Activated T-helper 1 cell treated with anti-CD3 and anti-CD28 coated beads, Interleukin-12 subunit alpha, Interleukin-12 subunit beta, Interleukin-2, Interleukin-4 antibody, amounts not matched to agents 30 ng/mL and 10 ng/mL and 1 ng/mL, durations not matched to agents 14 hours and 24 hours and 36 hours (primary cell): ENCODE measurements around the gene POFUT2. TPM values are rescaled to one million over a fixed set of nuclear protein-coding genes. Genes with fewer than 3 reads are reported as not detected.

ENCODE experiments used
- DNase-seq: peaks from one replicate; pipeline ENCODE4 v3.0.0; 2021; ENCODE audit warnings: low spot score
- H3K27ac Mint-ChIP-seq: one replicate; pipeline ENCODE4 v1.8.0; 2021; ENCODE audit warnings: mild to moderate bottlenecking, mixed read lengths
- H3K27me3 Mint-ChIP-seq: one replicate; pipeline ENCODE4 v1.8.0; 2022; ENCODE audit warnings: mild to moderate bottlenecking, moderate library complexity, mixed read lengths; ENCODE audit not compliant: insufficient read depth
- H3K36me3 Mint-ChIP-seq: one replicate; pipeline ENCODE4 v1.8.0; 2021; ENCODE audit warnings: low read depth, mixed read lengths
- H3K4me1 Mint-ChIP-seq: one replicate; pipeline ENCODE4 v1.8.0; 2021; ENCODE audit warnings: low read depth, mixed read lengths
- H3K4me3 Mint-ChIP-seq: one replicate; pipeline ENCODE4 v1.8.0; 2021; ENCODE audit warnings: mild to moderate bottlenecking, moderate library complexity, mixed read lengths
- H3K9me3 Mint-ChIP-seq: one replicate; pipeline ENCODE4 v1.8.0; 2021; ENCODE audit warnings: mixed read lengths
- intact Hi-C: fragments of 100-400 bp; cut with micrococcal nuclease; formaldehyde crosslinking; loops from one replicate; pipeline ENCODE4 v1.15.1; 2024
- total RNA-seq: library from RNA; stranded (reverse); gene quantifications from 2 replicates; pipeline ENCODE4 v1.2.3, GENCODE V29; 2022

Gene POFUT2
- total RNA-seq, 1 donor from 2014 or later: 14.3 TPM

- intact Hi-C loops: loop anchor here (2.0 to 5.0 kb wide), 3 partner anchors 134 to 470 kb away; partner anchors contain the start of gene SUMO3
- Mint-ChIP-seq H3K27ac (peak overlapping the region; percentile 29), H3K4me3 (peak overlapping the region; percentile 47), H3K4me1 (peaks cover 16% of the 10 kb centered on the region), H3K27me3 (peaks cover 12% of the 10 kb centered on the region), H3K36me3 (peaks cover 16% of the 10 kb centered on the region), H3K9me3 (no peaks in the 10 kb centered on the region)
- DNase-seq: no peak
Measured at GRCh38 chr21:45286671-45287437, 841 bp downstream of the POFUT2 start.

DNA sequence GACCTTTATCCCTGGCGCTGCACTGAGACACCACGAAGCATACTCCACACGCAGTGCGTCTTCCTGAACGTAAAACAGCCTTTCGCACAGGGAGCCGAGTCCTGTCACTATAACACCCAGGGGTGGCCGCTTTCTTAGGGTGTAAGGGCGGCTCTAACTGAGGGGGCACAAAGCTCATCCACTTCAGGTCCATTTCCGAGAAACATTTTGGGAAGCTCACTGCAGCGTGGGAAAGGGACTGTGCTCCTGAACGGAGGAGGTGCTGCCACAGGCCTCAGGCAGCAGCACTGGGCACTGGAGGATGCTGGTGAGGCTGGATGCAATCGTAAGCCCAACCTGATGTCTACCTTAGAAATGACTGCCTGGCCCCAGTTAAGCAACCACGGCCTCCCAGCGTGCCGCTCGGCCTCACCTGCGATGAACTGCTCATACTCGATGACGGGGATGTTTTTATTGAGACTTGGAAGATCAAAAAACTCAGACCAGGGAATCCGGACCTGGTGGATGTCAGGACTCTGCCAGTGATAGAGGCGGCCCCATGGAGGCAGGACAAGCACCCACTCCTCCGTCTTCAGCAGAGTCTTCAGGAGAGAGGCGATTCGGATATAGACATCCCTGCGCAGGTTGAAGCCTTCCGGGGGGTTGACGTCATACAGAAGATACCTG lies 2.3 kb downstream of the POFUT2 start:
- H3K27ac Mint-ChIP-seq: peak overlapping the region; percentile 35
- no peak for DNase-seq
- H3K27me3 Mint-ChIP-seq: peaks cover 12% of the 10 kb centered on the region
- intact Hi-C loops: loop anchor here (5.0 kb wide), 2 partner anchors 307 to 468 kb away; partner anchors contain the start of gene SUMO3
- peaks cover 16% of the 10 kb centered on the region for H3K4me1 Mint-ChIP-seq
- peaks cover 18% of the 10 kb centered on the region for H3K36me3 Mint-ChIP-seq
- no peaks in the 10 kb centered on the region for H3K9me3 Mint-ChIP-seq
- H3K4me3 Mint-ChIP-seq: peak overlapping the region; percentile 74

DNA sequence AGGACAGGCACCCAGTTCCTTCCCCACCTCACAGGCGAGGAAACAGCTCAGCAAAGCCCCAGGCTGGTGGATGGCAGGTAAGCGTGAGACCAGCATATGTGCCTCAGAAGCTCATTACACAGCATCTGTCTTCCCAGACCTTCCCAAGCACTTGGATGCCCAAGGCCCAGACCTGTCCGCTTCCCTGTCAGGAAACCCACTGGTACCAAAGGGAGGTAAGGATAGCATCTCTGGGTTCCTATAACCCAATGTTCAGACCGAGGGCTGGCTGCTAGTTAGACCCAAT lies 3.3 kb downstream of the POFUT2 start:
- no peak overlapping the region for H3K27ac Mint-ChIP-seq
- H3K36me3 Mint-ChIP-seq: peaks cover 21% of the 10 kb centered on the region
- no peak overlapping the region for H3K4me3 Mint-ChIP-seq
- no peak for DNase-seq
- peaks cover 16% of the 10 kb centered on the region for H3K4me1 Mint-ChIP-seq
- peaks cover 8% of the 10 kb centered on the region for H3K27me3 Mint-ChIP-seq
- intact Hi-C loops: no loop called here
- no peaks in the 10 kb centered on the region for H3K9me3 Mint-ChIP-seq

DNA sequence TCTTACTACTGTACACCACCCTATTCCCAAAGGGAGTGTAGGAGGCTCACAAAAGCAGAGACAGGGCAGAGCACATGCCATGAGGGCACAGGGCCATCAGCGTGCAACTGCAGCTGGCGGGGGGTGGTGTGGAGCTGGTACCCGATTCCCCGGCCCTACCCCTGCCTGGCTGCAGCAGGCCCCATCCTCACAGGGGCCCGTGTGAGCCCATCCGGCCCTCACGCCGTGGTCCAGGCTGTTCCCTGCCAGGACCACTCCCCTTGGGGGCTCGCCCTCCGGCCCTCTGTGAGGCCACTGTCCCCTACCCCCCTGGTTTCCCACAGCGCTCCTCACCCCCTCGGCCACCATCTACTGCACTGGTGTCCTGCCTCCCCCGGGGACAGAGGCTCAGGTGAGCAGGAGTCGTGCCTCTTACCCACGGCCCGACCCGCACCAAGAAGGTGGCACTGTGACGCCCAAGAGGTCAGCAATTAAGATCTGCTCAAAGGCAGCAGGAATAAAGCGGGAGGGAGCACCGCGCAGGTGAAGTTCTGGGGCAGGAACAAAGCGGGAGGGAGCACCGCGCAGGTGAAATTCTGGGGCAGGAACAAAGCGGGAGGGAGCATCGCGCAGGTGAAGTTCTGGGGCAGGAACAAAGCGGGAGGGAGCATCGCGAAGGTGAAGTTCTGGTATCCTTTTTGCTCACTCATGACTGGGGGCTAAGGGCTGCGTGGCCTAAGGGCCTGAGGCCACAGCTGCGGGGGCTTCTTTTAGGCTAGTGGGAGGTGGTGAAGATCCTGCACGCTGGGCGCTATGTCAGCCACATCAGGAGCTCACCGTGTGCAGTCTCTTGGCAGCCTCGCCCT lies 3.9 kb downstream of the POFUT2 start:
- intact Hi-C loops: no loop called here
- peaks cover 23% of the 10 kb centered on the region for H3K36me3 Mint-ChIP-seq
- H3K9me3 Mint-ChIP-seq: no peaks in the 10 kb centered on the region
- DNase-seq: no peak
- H3K27me3 Mint-ChIP-seq: peaks cover 3% of the 10 kb centered on the region
- H3K27ac Mint-ChIP-seq: no peak overlapping the region
- H3K4me3 Mint-ChIP-seq: no peak overlapping the region
- peaks cover 12% of the 10 kb centered on the region for H3K4me1 Mint-ChIP-seq

DNA sequence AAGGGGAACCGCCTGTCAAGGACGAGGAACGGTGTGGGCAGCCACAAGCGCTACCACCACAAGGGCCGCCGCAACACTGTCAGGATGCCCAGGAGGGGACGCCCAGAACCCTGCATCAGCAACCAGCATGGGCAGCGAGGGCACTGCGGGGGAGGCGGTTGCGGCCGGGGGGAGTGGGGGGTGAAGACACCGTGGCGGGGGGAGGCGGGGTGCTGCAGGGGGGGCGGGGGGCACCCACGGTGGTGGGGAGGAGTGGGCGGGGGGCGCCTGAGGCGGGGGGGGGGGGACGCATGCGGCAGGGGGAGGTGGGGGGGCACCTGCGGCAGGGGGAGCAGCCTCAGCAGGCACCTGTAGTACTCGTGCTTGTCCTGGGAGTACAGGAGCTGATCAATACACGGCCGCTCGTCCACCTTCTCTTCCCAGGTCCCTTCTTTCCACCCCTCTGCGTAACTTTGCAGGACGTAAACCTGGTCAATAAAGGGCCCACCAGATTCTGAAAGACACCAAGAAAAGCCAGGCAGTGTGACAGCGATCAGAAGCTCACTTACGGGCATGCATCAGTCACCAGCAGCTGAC lies 4.6 kb downstream of the POFUT2 start:
- DNase-seq: no peak
- intact Hi-C loops: no loop called here
- H3K9me3 Mint-ChIP-seq: no peaks in the 10 kb centered on the region
- H3K36me3 Mint-ChIP-seq: peaks cover 23% of the 10 kb centered on the region
- no peak overlapping the region for H3K27ac Mint-ChIP-seq
- H3K4me1 Mint-ChIP-seq: peaks cover 11% of the 10 kb centered on the region
- no peak overlapping the region for H3K4me3 Mint-ChIP-seq
- peaks cover 2% of the 10 kb centered on the region for H3K27me3 Mint-ChIP-seq

GRCh38 chr21:45282283-45283034 lies 5.2 kb downstream of the POFUT2 start:
- peaks cover 23% of the 10 kb centered on the region for H3K36me3 Mint-ChIP-seq
- no peak overlapping the region for H3K4me3 Mint-ChIP-seq
- H3K4me1 Mint-ChIP-seq: peaks cover 11% of the 10 kb centered on the region
- H3K27me3 Mint-ChIP-seq: no peaks in the 10 kb centered on the region
- no peak for DNase-seq
- H3K9me3 Mint-ChIP-seq: no peaks in the 10 kb centered on the region
- no peak overlapping the region for H3K27ac Mint-ChIP-seq
- intact Hi-C loops: no loop called here

DNA sequence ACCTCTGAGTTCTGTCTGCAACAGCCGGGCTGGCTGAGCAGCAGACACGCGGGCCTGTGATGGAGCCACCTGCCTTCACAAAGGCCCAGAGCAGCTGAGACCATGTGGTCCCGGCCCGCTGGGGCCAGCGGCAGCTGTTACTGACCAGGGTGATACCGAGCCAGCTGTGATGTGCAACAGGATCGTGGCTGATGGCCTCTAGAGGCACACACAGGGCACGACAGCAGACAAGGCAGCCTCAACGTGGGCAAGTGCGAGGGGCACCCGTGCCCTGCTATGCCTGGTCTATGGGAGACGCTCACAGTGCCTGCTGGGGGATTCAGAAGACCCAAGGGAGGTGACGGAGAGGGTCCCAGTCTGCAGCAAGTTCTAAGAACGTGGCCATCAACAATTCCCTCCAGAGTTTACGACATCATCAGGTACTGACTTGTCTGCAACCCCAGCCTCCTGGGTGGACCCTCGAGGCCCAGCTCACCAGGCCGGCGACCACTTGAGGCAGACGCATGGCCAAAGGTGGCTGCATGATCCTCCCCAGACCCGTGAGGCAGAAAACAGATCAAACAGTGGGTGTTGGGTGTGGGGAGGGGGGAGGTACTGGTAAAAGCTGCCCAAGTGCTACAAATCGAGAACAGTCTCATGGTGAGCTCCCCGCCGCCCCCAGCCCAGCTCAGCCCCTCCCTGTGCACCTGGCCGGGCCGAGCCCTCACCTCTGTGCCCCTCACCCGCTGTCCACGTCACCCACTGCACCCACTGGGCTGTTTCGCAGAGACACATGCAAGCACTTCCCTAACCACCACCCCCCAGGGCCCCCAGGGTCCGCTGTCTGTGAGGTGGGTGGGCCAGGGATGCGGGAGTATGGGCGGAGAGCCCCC lies 6.0 kb downstream of the POFUT2 start:
- no peaks in the 10 kb centered on the region for H3K9me3 Mint-ChIP-seq
- no peak overlapping the region for H3K4me3 Mint-ChIP-seq
- intact Hi-C loops: no loop called here
- no peak for DNase-seq
- no peaks in the 10 kb centered on the region for H3K27me3 Mint-ChIP-seq
- H3K27ac Mint-ChIP-seq: no peak overlapping the region
- H3K36me3 Mint-ChIP-seq: peaks cover 23% of the 10 kb centered on the region
- peaks cover 11% of the 10 kb centered on the region for H3K4me1 Mint-ChIP-seq

DNA sequence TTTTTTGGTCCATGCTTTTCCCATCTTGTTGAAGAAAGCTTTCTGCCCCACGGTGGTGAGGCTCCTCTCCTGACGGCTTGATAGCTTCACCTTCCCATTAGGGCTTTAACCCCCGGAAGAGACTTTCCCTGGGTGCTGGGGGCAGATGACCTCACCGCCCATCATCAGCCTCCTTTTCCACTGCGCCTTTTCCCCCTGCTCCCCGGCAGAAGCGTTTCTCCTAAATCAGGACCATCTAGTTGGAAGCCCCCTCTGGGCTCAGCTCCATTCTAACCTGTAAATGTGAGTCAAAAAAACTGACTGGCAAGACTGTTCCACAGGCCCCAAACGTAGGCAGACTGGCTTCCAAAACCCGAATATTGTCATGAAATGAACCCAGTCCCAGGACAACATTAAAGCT lies 6.7 kb downstream of the POFUT2 start:
- Mint-ChIP-seq H3K4me1 (peaks cover 11% of the 10 kb centered on the region), H3K27me3 (no peaks in the 10 kb centered on the region), H3K36me3 (peaks cover 23% of the 10 kb centered on the region), H3K4me3 (no peak overlapping the region), H3K27ac (no peak overlapping the region), H3K9me3 (no peaks in the 10 kb centered on the region)
- intact Hi-C loops: no loop called here
- DNase-seq: no peak

GRCh38 chr21:45280178-45280821 lies 7.4 kb downstream of the POFUT2 start:
- no peak for DNase-seq
- no peaks in the 10 kb centered on the region for H3K9me3 Mint-ChIP-seq
- intact Hi-C loops: no loop called here
- H3K4me1 Mint-ChIP-seq: peaks cover 9% of the 10 kb centered on the region
- no peak overlapping the region for H3K4me3 Mint-ChIP-seq
- H3K27ac Mint-ChIP-seq: no peak overlapping the region
- peaks cover 19% of the 10 kb centered on the region for H3K36me3 Mint-ChIP-seq
- H3K27me3 Mint-ChIP-seq: no peaks in the 10 kb centered on the region

DNA sequence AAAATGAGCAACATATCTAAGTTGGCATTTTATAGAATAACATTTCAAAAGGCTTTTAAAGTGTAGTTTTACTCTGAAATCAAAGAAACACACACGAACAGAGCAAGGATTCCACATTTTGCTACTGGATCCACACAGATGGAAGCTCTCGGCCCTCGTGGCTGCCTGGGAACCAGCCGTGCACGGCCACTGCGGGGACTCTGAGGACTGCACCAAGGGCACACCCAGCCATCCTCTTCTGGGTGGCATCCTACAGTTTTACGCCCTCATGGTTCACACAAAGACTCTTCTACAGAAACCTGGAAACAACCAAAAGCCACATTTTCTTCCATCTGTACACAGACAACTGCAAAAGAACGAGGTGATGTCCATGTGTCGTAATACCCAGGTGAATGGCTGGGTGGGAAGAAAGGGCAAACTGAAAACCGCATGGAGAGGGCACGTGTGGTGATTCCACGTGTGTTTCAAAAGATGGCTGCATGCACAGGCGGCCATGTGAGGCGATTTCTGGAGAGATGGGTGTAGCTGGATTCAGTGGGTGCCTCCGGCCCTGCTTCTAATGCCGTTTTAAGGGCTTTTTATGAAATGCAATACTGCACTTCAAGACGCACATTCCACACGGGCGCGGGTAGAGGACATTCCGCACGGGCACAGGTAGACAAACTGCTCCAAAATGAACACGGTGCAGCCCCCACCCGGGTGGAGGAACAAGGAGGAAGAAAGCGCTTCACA lies 8.1 kb downstream of the POFUT2 start:
- intact Hi-C loops: no loop called here
- Mint-ChIP-seq H3K4me3 (no peak overlapping the region), H3K27ac (no peak overlapping the region), H3K27me3 (no peaks in the 10 kb centered on the region), H3K4me1 (peaks cover 2% of the 10 kb centered on the region), H3K36me3 (peaks cover 14% of the 10 kb centered on the region), H3K9me3 (no peaks in the 10 kb centered on the region)
- DNase-seq: no peak
